ENCODE measurements around the gene FAM180A.
"Not testable (repeated sequence)": the region's sequence is repeated elsewhere in the genome, so short reads cannot be mapped to it uniquely, and the experiment has no call there.

FAM180A gene

DNA sequence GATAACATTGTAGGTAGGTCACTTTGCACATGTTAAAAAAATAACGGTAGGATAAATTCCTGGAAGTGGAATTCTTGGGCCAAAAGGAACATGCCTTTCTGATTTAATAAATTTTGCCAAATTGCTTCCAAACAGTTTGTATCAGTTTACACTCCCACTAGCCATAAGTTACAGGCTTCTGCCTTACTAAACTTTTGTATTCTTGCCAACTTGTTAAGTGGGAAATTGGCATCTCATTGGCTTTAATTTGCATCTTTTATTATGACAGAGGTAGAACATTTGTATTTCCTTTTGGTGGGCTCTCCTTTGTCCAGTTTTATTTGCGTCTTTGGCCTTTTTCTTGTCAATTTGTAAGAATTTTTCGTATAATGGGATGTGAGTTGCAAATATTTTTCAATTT, 38.3 kb upstream of the FAM180A start:
- Histone ChIP-seq H3K9me3 (ENCODE audit: control insufficient read depth, insufficient read depth, low read depth, low read length) (no peaks in the 10 kb centered on the region), H3K4me1 (ENCODE audit: control insufficient read depth, insufficient read depth, low read length) (no peaks in the 10 kb centered on the region), H3K27me3 (ENCODE audit: control insufficient read depth, insufficient read depth, low read length) (peaks cover 12% of the 10 kb centered on the region; the same call in 1 of the 2 replicates), H3K9ac (ENCODE audit: low read length) (no peak overlapping the region), H3K36me3 (ENCODE audit: control insufficient read depth, insufficient read depth, low read length) (no peaks in the 10 kb centered on the region), H3K27ac (ENCODE audit: low read depth, low read length) (no peak overlapping the region), H3K4me3 (ENCODE audit: low read depth, low read length) (no peak overlapping the region)

DNA sequence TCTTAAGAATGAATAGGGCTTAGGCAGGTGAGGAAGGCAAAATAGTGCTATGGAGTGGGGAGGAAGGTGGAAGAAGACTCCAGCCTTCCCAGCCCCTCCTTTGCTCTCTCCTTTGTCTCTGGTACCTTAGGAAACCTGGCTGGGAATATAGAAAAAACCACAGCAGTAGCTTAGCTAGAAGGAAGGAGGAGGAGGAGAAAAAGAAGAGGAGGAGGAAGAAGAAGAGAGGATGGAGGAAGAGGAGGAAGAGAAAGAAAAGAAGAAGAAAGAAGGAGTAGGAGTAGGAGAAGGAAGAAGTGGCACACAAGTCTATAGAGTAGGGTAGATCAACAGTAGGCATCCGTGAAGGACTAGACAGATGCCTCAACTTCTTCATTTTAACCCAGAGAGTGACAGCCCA, 36.5 kb upstream of the FAM180A start:
- Histone ChIP-seq H3K4me1 (ENCODE audit: control insufficient read depth, insufficient read depth, low read length) (no peaks in the 10 kb centered on the region), H3K36me3 (ENCODE audit: control insufficient read depth, insufficient read depth, low read length) (no peaks in the 10 kb centered on the region), H3K4me3 (ENCODE audit: low read depth, low read length) (no peak overlapping the region), H3K9ac (ENCODE audit: low read length) (no peak overlapping the region), H3K9me3 (ENCODE audit: control insufficient read depth, insufficient read depth, low read depth, low read length) (no peaks in the 10 kb centered on the region), H3K27ac (ENCODE audit: low read depth, low read length) (no peak overlapping the region), H3K27me3 (ENCODE audit: control insufficient read depth, insufficient read depth, low read length) (peaks cover 12% of the 10 kb centered on the region; the same call in 1 of the 2 replicates)

DNA sequence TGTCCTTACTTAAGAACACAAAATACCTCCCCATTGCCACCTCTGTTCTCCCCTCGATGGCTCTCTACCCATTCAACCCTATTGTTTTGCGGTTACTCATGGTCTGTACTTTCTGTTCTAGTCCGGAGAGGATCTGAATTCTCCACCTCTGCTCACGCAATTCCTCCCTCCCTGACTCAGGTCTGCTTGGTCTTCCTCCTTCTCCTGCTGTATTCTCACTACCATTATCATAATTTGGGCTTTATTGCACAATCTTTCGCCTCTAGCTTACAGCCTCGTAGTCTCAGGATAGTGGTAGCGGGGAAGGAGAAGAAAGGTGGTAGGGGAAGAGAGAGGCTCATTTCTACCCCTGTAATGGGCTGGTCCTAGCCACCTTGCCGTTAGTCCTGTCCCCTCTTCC, 35.4 kb upstream of the FAM180A start:
- H3K9ac ChIP-seq (ENCODE audit: low read length): no peak overlapping the region
- H3K4me1 ChIP-seq (ENCODE audit: control insufficient read depth, insufficient read depth, low read length): no peaks in the 10 kb centered on the region
- no peak overlapping the region for H3K27ac ChIP-seq (ENCODE audit: low read depth, low read length)
- H3K4me3 ChIP-seq (ENCODE audit: low read depth, low read length): no peak overlapping the region
- no peaks in the 10 kb centered on the region for H3K36me3 ChIP-seq (ENCODE audit: control insufficient read depth, insufficient read depth, low read length)
- no peaks in the 10 kb centered on the region for H3K9me3 ChIP-seq (ENCODE audit: control insufficient read depth, insufficient read depth, low read depth, low read length)
- peaks cover 12% of the 10 kb centered on the region; the same call in 1 of the 2 replicates for H3K27me3 ChIP-seq (ENCODE audit: control insufficient read depth, insufficient read depth, low read length)

DNA sequence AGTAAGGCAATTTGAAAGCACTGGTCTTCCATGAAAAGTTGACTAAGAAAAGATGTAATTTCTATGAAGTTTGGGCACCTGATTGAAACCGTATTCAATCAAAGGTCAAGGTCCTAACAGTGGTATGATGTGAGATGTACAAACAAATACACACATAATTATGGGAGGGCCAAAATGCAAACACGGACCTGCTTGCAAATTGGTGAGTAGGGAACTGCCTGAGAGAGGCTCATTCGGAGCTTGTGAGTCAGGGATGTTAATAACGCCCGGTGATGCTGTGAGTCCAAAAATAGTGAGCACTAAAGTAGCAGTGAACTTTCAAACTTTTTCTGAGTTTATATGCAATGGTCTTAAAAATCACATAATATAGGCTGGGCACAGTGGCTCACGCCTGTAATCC, 34.2 kb upstream of the FAM180A start:
- Histone ChIP-seq H3K9ac (ENCODE audit: low read length) (no peak overlapping the region), H3K4me1 (ENCODE audit: control insufficient read depth, insufficient read depth, low read length) (no peaks in the 10 kb centered on the region), H3K27ac (ENCODE audit: low read depth, low read length) (no peak overlapping the region), H3K27me3 (ENCODE audit: control insufficient read depth, insufficient read depth, low read length) (peaks cover 12% of the 10 kb centered on the region; the same call in 1 of the 2 replicates), H3K4me3 (ENCODE audit: low read depth, low read length) (no peak overlapping the region), H3K36me3 (ENCODE audit: control insufficient read depth, insufficient read depth, low read length) (no peaks in the 10 kb centered on the region), H3K9me3 (ENCODE audit: control insufficient read depth, insufficient read depth, low read depth, low read length) (peaks cover 6% of the 10 kb centered on the region; the same call in 1 of the 2 replicates)

DNA sequence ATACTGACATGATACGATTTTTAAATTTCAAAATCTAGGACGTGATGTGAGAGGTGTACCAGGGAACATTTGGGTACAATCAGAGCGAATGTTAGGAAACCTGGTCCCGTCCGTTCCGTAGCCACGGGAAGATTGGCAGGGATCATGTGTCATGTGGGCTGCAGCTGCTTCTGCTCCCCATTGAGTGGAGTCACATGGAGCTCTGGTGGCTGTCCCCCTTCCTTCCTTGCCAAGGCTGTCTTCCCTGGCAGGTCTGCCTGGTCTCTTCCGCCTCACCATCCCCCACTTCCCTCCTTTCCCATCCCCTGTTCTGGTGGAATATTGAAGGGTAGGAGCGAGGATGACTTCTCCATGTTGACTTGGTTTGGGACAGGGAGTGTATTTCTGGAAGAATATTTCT, 33.8 kb upstream of the FAM180A start:
- H3K4me3 ChIP-seq (ENCODE audit: low read depth, low read length): no peak overlapping the region

DNA sequence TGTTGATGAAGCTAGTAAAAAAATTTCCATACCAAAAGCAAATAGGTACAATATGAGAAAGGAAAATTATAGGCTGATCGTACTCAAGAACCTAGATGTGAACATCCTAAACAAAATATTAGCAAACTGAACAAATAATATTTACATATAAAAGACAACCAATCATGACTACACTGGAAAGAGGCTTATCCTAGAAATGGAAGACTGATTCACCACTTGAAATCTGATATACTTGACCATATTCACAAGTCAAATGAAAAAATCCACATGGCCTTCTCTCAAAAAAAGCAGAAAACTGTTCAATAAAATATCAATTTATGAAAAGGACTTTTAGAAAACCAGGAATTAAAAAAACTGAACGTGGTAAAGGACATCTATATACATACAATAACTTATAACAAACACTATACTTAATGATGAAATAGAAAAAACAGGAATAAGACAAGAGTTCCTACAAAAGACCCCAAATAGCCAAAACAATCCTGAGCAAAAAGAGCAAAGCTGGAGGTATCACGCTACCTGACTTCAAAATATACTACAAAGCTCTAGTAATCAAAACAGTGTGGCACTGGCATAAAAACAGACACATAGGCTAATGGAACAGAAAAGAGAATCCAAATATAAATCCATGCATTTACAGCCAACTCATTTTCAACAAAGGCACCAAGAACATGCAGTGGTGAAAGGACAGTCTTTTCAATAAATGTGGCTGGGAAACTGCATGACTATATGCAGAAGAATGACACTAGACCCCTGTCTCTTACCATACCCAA, 29.2 kb upstream of the FAM180A start:
- Histone ChIP-seq H3K27ac (ENCODE audit: low read depth, low read length) (no peak overlapping the region), H3K9ac (ENCODE audit: low read length) (no peak overlapping the region)

More for the DNA sequence above, 33.8 kb upstream of the FAM180A start:
- H3K36me3 ChIP-seq (ENCODE audit: control insufficient read depth, insufficient read depth, low read length): no peaks in the 10 kb centered on the region
- no peak overlapping the region for H3K9ac ChIP-seq (ENCODE audit: low read length)
- H3K9me3 ChIP-seq (ENCODE audit: control insufficient read depth, insufficient read depth, low read depth, low read length): peaks cover 9% of the 10 kb centered on the region; the same call in 1 of the 2 replicates
- no peak overlapping the region for H3K27ac ChIP-seq (ENCODE audit: low read depth, low read length)
- H3K4me1 ChIP-seq (ENCODE audit: control insufficient read depth, insufficient read depth, low read length): no peaks in the 10 kb centered on the region
- H3K27me3 ChIP-seq (ENCODE audit: control insufficient read depth, insufficient read depth, low read length): peaks cover 12% of the 10 kb centered on the region; the same call in 1 of the 2 replicates

DNA sequence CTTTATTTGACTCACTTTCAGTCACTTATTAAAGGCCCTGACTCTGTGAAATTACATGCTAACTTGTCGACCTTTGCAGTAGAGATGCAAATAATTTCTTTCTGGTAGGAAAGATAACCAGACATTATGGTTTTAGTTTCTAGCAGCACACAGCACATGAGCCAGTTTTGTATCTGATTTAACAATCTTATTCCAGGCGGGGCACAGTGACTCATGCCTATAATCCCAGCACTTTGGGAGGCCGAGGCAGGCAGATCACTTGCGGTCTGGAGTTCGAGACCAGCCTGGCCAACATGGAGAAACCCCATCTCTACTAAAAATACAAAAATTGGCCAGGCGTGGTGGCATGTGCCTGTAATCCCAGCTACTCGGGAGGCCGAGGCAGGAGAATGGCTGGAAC, 27.3 kb upstream of the FAM180A start:
- H3K9ac ChIP-seq (ENCODE audit: low read length); H3K27me3 ChIP-seq (ENCODE audit: control insufficient read depth, insufficient read depth, low read length); H3K4me3 ChIP-seq (ENCODE audit: low read depth, low read length); H3K27ac ChIP-seq (ENCODE audit: low read depth, low read length); H3K36me3 ChIP-seq (ENCODE audit: control insufficient read depth, insufficient read depth, low read length); H3K9me3 ChIP-seq (ENCODE audit: control insufficient read depth, insufficient read depth, low read depth, low read length): not testable (repeated sequence)
- peaks cover 16% of the 10 kb centered on the region; the same call in 1 of the 2 replicates for H3K4me1 ChIP-seq (ENCODE audit: control insufficient read depth, insufficient read depth, low read length)

More for the DNA sequence above, 29.2 kb upstream of the FAM180A start:
- H3K36me3 ChIP-seq (ENCODE audit: control insufficient read depth, insufficient read depth, low read length): no peaks in the 10 kb centered on the region
- peaks cover 10% of the 10 kb centered on the region; the same call in 1 of the 2 replicates for H3K9me3 ChIP-seq (ENCODE audit: control insufficient read depth, insufficient read depth, low read depth, low read length)
- no peaks in the 10 kb centered on the region for H3K27me3 ChIP-seq (ENCODE audit: control insufficient read depth, insufficient read depth, low read length)
- peaks cover 10% of the 10 kb centered on the region; the same call in 1 of the 2 replicates for H3K4me1 ChIP-seq (ENCODE audit: control insufficient read depth, insufficient read depth, low read length)
- H3K4me3 ChIP-seq (ENCODE audit: low read depth, low read length): no peak overlapping the region

DNA sequence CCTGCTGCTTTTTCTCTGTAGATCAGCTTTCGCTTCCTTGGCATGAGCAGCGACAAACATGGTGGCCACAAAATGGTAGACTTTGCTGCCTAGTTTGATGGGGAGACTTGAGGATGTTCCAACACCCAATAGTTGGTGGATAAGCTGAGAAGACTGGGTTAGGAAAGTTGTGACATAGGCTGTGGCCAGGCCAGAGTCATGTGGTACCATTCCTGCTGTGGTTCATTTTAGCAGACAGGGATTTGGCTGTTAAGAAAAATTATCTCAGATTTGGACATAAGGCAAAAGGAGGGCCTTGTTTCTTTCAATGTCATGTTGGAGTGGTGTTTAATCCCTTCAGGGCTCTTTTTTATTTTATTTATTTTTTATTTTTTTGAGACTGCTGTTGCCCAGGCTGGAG, 26.6 kb upstream of the FAM180A start:
- Histone ChIP-seq H3K4me1 (ENCODE audit: control insufficient read depth, insufficient read depth, low read length) (peaks cover 20% of the 10 kb centered on the region; the same call in 1 of the 2 replicates), H3K36me3 (ENCODE audit: control insufficient read depth, insufficient read depth, low read length) (no peaks in the 10 kb centered on the region), H3K9ac (ENCODE audit: low read length) (no peak overlapping the region), H3K9me3 (ENCODE audit: control insufficient read depth, insufficient read depth, low read depth, low read length) (peaks cover 10% of the 10 kb centered on the region; the same call in 1 of the 2 replicates), H3K4me3 (ENCODE audit: low read depth, low read length) (no peak overlapping the region), H3K27me3 (ENCODE audit: control insufficient read depth, insufficient read depth, low read length) (no peaks in the 10 kb centered on the region), H3K27ac (ENCODE audit: low read depth, low read length) (no peak overlapping the region)

DNA sequence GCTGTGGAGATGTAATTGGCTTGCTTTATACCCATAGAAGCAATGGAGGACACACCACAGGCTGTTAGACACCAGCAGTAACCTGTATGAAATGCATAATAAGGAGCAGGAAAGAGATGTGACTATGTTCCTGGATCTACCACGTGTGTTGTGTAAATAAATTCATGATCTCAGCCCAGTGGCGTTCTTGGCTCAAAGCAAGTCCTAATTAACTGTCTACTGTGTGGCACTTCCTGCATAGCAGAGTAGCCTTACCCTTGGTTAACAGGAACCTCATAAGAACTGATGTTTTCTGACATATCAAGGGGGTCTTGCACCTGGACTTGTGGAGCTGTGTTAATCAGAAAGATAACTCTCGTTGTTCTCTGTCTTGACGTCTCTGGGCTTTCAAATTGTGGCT, 25.7 kb upstream of the FAM180A start:
- H3K36me3 ChIP-seq (ENCODE audit: control insufficient read depth, insufficient read depth, low read length): no peaks in the 10 kb centered on the region
- no peak overlapping the region for H3K4me3 ChIP-seq (ENCODE audit: low read depth, low read length)
- H3K27ac ChIP-seq (ENCODE audit: low read depth, low read length): no peak overlapping the region
- H3K4me1 ChIP-seq (ENCODE audit: control insufficient read depth, insufficient read depth, low read length): peaks cover 21% of the 10 kb centered on the region; the same call in 1 of the 2 replicates
- peaks cover 10% of the 10 kb centered on the region; the same call in 1 of the 2 replicates for H3K9me3 ChIP-seq (ENCODE audit: control insufficient read depth, insufficient read depth, low read depth, low read length)
- no peaks in the 10 kb centered on the region for H3K27me3 ChIP-seq (ENCODE audit: control insufficient read depth, insufficient read depth, low read length)
- no peak overlapping the region for H3K9ac ChIP-seq (ENCODE audit: low read length)

DNA sequence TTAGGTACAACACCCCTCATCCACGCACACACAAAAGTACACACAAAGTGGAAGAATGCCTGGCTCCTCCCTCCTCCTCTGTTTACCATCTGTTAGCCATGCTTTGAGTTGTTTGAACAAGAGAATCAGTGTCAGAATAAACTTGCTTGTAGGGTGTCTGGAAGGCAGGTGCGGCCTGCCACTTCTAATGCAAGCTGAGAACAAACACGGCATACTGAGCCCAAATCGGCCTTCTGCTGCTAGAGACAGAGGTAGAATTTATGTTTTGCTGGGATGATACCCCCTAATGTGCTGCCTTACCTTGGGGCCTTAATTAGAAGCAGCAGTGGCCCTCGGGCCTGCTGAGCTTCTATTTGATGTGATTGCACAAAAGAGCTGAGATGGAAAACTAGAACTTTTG, 24.9 kb upstream of the FAM180A start:
- peaks cover 21% of the 10 kb centered on the region; the same call in 1 of the 2 replicates for H3K4me1 ChIP-seq (ENCODE audit: control insufficient read depth, insufficient read depth, low read length)
- no peak overlapping the region for H3K4me3 ChIP-seq (ENCODE audit: low read depth, low read length)
- no peaks in the 10 kb centered on the region for H3K36me3 ChIP-seq (ENCODE audit: control insufficient read depth, insufficient read depth, low read length)
- H3K9me3 ChIP-seq (ENCODE audit: control insufficient read depth, insufficient read depth, low read depth, low read length): peaks cover 10% of the 10 kb centered on the region; the same call in 1 of the 2 replicates
- H3K9ac ChIP-seq (ENCODE audit: low read length): no peak overlapping the region
- no peak overlapping the region for H3K27ac ChIP-seq (ENCODE audit: low read depth, low read length)
- H3K27me3 ChIP-seq (ENCODE audit: control insufficient read depth, insufficient read depth, low read length): no peaks in the 10 kb centered on the region

DNA sequence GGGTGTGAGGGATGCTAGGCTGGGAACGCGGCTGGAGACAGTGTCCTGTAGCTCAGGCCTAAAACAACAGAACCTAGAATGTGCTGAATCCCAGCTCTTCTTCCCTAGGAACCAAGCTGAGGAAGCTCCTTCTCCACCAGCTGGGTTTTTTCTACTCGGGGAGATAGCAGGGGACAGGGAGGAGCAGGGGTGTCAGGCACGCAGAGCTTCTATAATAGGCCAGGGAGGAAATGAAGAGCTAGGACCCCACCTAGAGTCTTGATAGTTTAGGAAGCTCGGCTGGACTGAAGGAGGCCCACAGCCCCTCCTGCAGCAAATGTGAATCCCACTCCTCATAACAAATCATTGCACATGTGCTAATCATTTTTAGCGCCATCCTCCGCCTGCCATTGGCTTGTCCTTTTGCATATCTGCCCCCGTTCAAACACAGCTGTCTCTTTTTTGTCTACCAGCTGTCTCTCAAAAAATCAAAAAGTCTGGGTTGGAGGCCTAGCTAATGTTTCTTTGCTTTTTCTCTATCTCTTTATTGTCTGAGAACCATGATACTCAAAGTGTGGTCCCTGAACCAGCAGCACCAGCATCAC, 24.1 kb upstream of the FAM180A start:
- Histone ChIP-seq H3K4me1 (ENCODE audit: control insufficient read depth, insufficient read depth, low read length) (peaks cover 21% of the 10 kb centered on the region; the same call in 1 of the 2 replicates), H3K4me3 (ENCODE audit: low read depth, low read length) (no peak overlapping the region), H3K27ac (ENCODE audit: low read depth, low read length) (no peak overlapping the region), H3K36me3 (ENCODE audit: control insufficient read depth, insufficient read depth, low read length) (no peaks in the 10 kb centered on the region), H3K9ac (ENCODE audit: low read length) (no peak overlapping the region), H3K9me3 (ENCODE audit: control insufficient read depth, insufficient read depth, low read depth, low read length) (peaks cover 4% of the 10 kb centered on the region; the same call in 1 of the 2 replicates), H3K27me3 (ENCODE audit: control insufficient read depth, insufficient read depth, low read length) (no peaks in the 10 kb centered on the region)

Data from HUES6 (cell line).